K562 (cell line): ENCODE data around the gene PADI4. TPM values are rescaled to one million over a fixed set of nuclear protein-coding genes. Genes with fewer than 3 reads are reported as not detected.

ENCODE experiments used
- ATAC-seq: fragments of 200-7000 bp; cut with Tn5 transposase; 3 replicates; pipeline ENCODE4 v1.9.1; 2020; ENCODE audit warnings: moderate library complexity
- BruUV-seq: library from RNA; stranded (reverse); fragments of 400-500 nt; replicated peaks from 2 replicates; lab custom pipeline; 2021; lab: Mats Ljungman, UMichigan
- CTCF ChIA-PET: fragments of 300-600 bp; formaldehyde crosslinking; extraction: SDS; loops from one replicate; lab custom pipeline; 2021; ENCODE audit warnings: low intra/inter-chr PET ratio; lab: Yijun Ruan, JAX
- POLR2A ChIA-PET: fragments of 300-600, 350-650 bp; sonication (Branson Sonifier 250); formaldehyde crosslinking; extraction: SDS; loops from one replicate; lab custom pipeline; 2021; ENCODE audit warnings: antibody characterized with exemption, inconsistent platforms; lab: Yijun Ruan, JAX
- DNase-seq, 4 experiments: peaks; one replicate each; pipeline versions ENCODE4 v3.0.0 to v3.0.0-alpha.2; 2011 to 2018; ENCODE audit warnings: low spot score in 3 of 4, mixed read lengths in 3 of 4; ENCODE audit errors: extremely low read depth in 1 of 4
- FAIRE-seq: peaks from 2 replicates; lab custom pipeline; 2011; peaks lifted over from hg19 to GRCh38; lab: Jason Lieb, UNC
- H2AFZ ChIP-seq: 2 replicates; pipeline ENCODE4 v1.6.0; 2011; ENCODE audit warnings: low read depth, low read length, control low read depth, inconsistent platforms
- H3K27ac ChIP-seq: fragments of 200-600 bp; 3 replicates; pipeline ENCODE4 v1.8.0; 2011; ENCODE audit warnings: low read depth, mild to moderate bottlenecking, control low read depth, inconsistent platforms, low read length, moderate library complexity, mixed read lengths; ENCODE audit errors: extremely low read depth
- H3K27me3 ChIP-seq, 2 experiments: fragments of 300-600 bp in 1 of 2; 2 replicates in 1 of 2; 3 replicates in 1 of 2; pipeline versions ENCODE4 v1.6.0 to v1.8.0; 2011; ENCODE audit warnings: inconsistent platforms in 2 of 2, low read length in 2 of 2, mild to moderate bottlenecking in 1 of 2, mixed read lengths in 1 of 2, moderate library complexity in 1 of 2; ENCODE audit not compliant: control insufficient read depth in 2 of 2, insufficient read depth in 2 of 2
- H3K36me3 ChIP-seq: fragments of 300-600 bp; 3 replicates; pipeline ENCODE4 v1.8.0; 2011; ENCODE audit warnings: mild to moderate bottlenecking, low read length, inconsistent platforms; ENCODE audit not compliant: control insufficient read depth, insufficient read depth
- H3K4me1 ChIP-seq, 2 experiments: fragments of 200-600 bp in 1 of 2; replicated peaks in 1 of 2; 2 replicates in 1 of 2; 3 replicates in 1 of 2; pipeline versions ENCODE4 v1.5.1 to v1.8.0; 2011; ENCODE audit warnings: inconsistent platforms in 2 of 2, low read length in 2 of 2, mild to moderate bottlenecking in 1 of 2, mixed read lengths in 1 of 2, moderate library complexity in 1 of 2; ENCODE audit not compliant: control insufficient read depth in 2 of 2, insufficient read depth in 2 of 2
- H3K4me2 ChIP-seq: 2 replicates; pipeline ENCODE4 v1.6.1; 2011; ENCODE audit warnings: low read length, control low read depth, inconsistent platforms, mixed read lengths; ENCODE audit not compliant: insufficient read depth
- H3K4me3 ChIP-seq: fragments of 200-600 bp; sonication (generic), shearing (Covaris generic); 2 replicates; pipeline ENCODE4 v1.5.1; 2016; ENCODE audit warnings: control low read depth, inconsistent platforms
- H3K79me2 ChIP-seq: fragments of 200-600 bp; 3 replicates; pipeline ENCODE4 v1.8.0; 2011; ENCODE audit warnings: low read length, inconsistent platforms; ENCODE audit not compliant: control insufficient read depth, insufficient read depth
- H3K9ac ChIP-seq, 2 experiments: 2 replicates each; pipeline versions ENCODE4 v1.6.0 to v1.6.1; 2011; ENCODE audit warnings: low read depth in 2 of 2, low read length in 2 of 2, control low read depth in 1 of 2, inconsistent platforms in 1 of 2, mild to moderate bottlenecking in 1 of 2, mixed read lengths in 1 of 2; ENCODE audit not compliant: insufficient read depth in 1 of 2
- H3K9me1 ChIP-seq: one replicate; pipeline ENCODE4 v1.6.0; 2011; ENCODE audit warnings: inconsistent platforms, mild to moderate bottlenecking, low read length, moderate library complexity; ENCODE audit not compliant: control insufficient read depth, insufficient read depth
- H3K9me3 ChIP-seq: replicated peaks from 2 replicates; pipeline ENCODE4 v1.5.1; 2011; ENCODE audit warnings: low read depth, low read length, inconsistent platforms; ENCODE audit not compliant: control insufficient read depth, insufficient read depth
- H4K20me1 ChIP-seq: replicated peaks from 2 replicates; pipeline ENCODE4 v1.6.1; 2011; ENCODE audit warnings: low read length, inconsistent platforms, mixed read lengths; ENCODE audit not compliant: control insufficient read depth, insufficient read depth
- CCAR2 ChIP-seq: fragments of 200-400 bp; formaldehyde crosslinking; IDR thresholded peaks from 2 replicates; pipeline ENCODE4 v1.6.1; 2017; ENCODE audit warnings: mild to moderate bottlenecking, low read depth, low read length
- HNRNPUL1 ChIP-seq: fragments of 200-400 bp; formaldehyde crosslinking; IDR thresholded peaks from 2 replicates; pipeline ENCODE4 v1.6.1; 2017; ENCODE audit warnings: low read length
- MTA3 ChIP-seq: fragments of 450-650 bp; formaldehyde crosslinking; IDR thresholded peaks from 2 replicates; pipeline ENCODE4 v1.6.1; 2017; ENCODE audit warnings: mild to moderate bottlenecking, borderline replicate concordance
- NCOA4 ChIP-seq: fragments of 450-650 bp; IDR thresholded peaks from 2 replicates; pipeline ENCODE4 v1.6.1; 2018; ENCODE audit warnings: mild to moderate bottlenecking; ENCODE audit not compliant: partially characterized antibody
- NFE2 ChIP-seq: IDR thresholded peaks from 2 replicates; pipeline ENCODE4 v1.6.1; 2014; ENCODE audit warnings: antibody characterized with exemption, low read depth
- PHTF2 ChIP-seq: fragments of 250-450 bp; sonication (Bioruptor Pico); IDR thresholded peaks from 2 replicates; pipeline ENCODE4 v1.5.0; 2021; ENCODE audit warnings: mild to moderate bottlenecking
- SAFB2 ChIP-seq: fragments of 200-400 bp; formaldehyde crosslinking; IDR thresholded peaks from 2 replicates; pipeline ENCODE4 v1.6.1; 2018; ENCODE audit warnings: borderline replicate concordance, low read length, low read depth, moderate library complexity; ENCODE audit not compliant: severe bottlenecking
- SMARCB1 ChIP-seq: IDR thresholded peaks from 2 replicates; pipeline ENCODE4 v1.6.1; 2011; ENCODE audit warnings: improper control_type of control experiment, low read depth; ENCODE audit not compliant: insufficient read length
- SRSF1 ChIP-seq: fragments of 200-400 bp; formaldehyde crosslinking; IDR thresholded peaks from 2 replicates; pipeline ENCODE4 v1.6.1; 2017; ENCODE audit warnings: mild to moderate bottlenecking, low read depth, low read length, moderate library complexity
- ZBTB26 ChIP-seq: fragments of 450-650 bp; formaldehyde crosslinking; IDR thresholded peaks from 2 replicates; pipeline ENCODE4 v1.4.0; 2022; ENCODE audit warnings: missing genetic modification characterization
- ZNF431 ChIP-seq: sonication (generic); formaldehyde crosslinking; IDR thresholded peaks from 2 replicates; pipeline ENCODE4 v1.8.0; 2022; ENCODE audit warnings: mild to moderate bottlenecking, missing genetic modification reagents
- WGBS: fragments of 100-300 bp; shearing (Covaris generic); methylation state at CpG from one replicate; pipeline ENCODE4 v1.1.6; 2016; ENCODE audit warnings: low coverage, mixed read lengths; ENCODE audit not compliant: insufficient coverage; ENCODE audit errors: missing lambda C conversion rate; 5-methylcytosine and 5-hydroxymethylcytosine counted together
- in situ Hi-C: fragments of 300-500 bp; cut with MboI; formaldehyde crosslinking; loops from 4 replicates; pipeline ENCODE4 v1.15.0; 2018; ENCODE audit warnings: inconsistent platforms, mixed read lengths
- intact Hi-C: fragments of 100-400 bp; cut with micrococcal nuclease; formaldehyde crosslinking; loops from 2 replicates; pipeline ENCODE4 v1.14.2; 2022
- polyA plus RNA-seq, 8 experiments: library from polyadenylated mRNA; depleted of rRNA in 4 of 8; stranded (reverse) in 5 of 8; unstranded in 3 of 8; fragments of >200 nt; fragmentation: Nextera tagmentation in 2 of 8; fragmentation: Illumina TruSeq in 1 of 8; extraction: Ambion mirVana in 2 of 8; extraction: Trizol in 1 of 8; gene quantifications; 2 replicates each; pipeline versions ENCODE4 v1.2.1 to v1.2.3, GENCODE V29; 2011 to 2014; ENCODE audit warnings: inconsistent platforms in 1 of 8, missing spikeins in 1 of 8
- total RNA-seq, 7 experiments: library from RNA; depleted of rRNA in 6 of 7; stranded (reverse); fragments of >200 nt in 6 of 7; fragmentation: Illumina TruSeq in 2 of 7; extraction: Trizol in 2 of 7; gene quantifications; 2 replicates each; pipeline versions ENCODE4 v1.2.1 to v1.2.3, GENCODE V29; 2011 to 2021; ENCODE audit warnings: low replicate concordance in 1 of 7

The PADI4 gene
- total and polyA plus RNA-seq, 9 of the 15 experiments (the other 6 are each of a cell fraction or from before 2014, with no cell fraction given), result 0.22 to 0.33 TPM; not detected in 7

GRCh38 chr1:17350928-17351446, 43.0 kb downstream of the PADI4 start:
- ChIA-PET CTCF (no interaction called here), POLR2A (interaction anchor here (0.6 kb wide), 1 partner anchor 12 kb away, joined by 3 read pairs; no protein-coding TSS in a partner anchor)
- no peaks in the 10 kb centered on the region for H3K9me3 ChIP-seq
- peaks cover 12 to 34% of the 10 kb centered on the region in 2 experiments; a peak in 4 of 5 replicates for H3K27me3 ChIP-seq
- peaks cover 12 to 14% of the 10 kb centered on the region in 2 experiments for H3K4me1 ChIP-seq
- H3K79me2 ChIP-seq, result no peaks in the 10 kb centered on the region
- no peak overlapping the region for H3K4me3 ChIP-seq
- no peak overlapping the region for H3K4me2 ChIP-seq
- H2AFZ ChIP-seq, result no peak overlapping the region
- intact Hi-C loops, result no loop called here
- no peak for DNase-seq
- peaks cover 3% of the 10 kb centered on the region for H3K9me1 ChIP-seq
- in situ Hi-C loops, result no loop called here
- TF ChIP-seq ZNF431 (CRISPR knock-in tag) (no peak), SRSF1 (no peak), ZBTB26 (CRISPR knock-in tag) (no peak), NFE2 (no peak), HNRNPUL1 (no peak), SMARCB1 (no peak), SAFB2 (no peak), NCOA4 (no peak), PHTF2 (CRISPR knock-in tag) (no peak), CCAR2 (no peak), MTA3 (no peak)
- no TSS peak for BruUV-seq
- no peaks in the 10 kb centered on the region for H4K20me1 ChIP-seq
- H3K9ac ChIP-seq, result no peak overlapping the region
- no peak for FAIRE-seq
- ATAC-seq, result no peak
- H3K27ac ChIP-seq, result no peak overlapping the region
- H3K36me3 ChIP-seq, result no peaks in the 10 kb centered on the region
- 2% methylated on average over 4 of the region's 7 CpGs for WGBS
